GM12801 (cell line): Measurements from ENCODE around the gene GTF2IRD1.

Source experiments
- TF ChIP-seq, protein P1 (sequence below): IDR thresholded peaks from one replicate; pipeline ENCODE4 v1.5.1; 2011; ENCODE audit warnings: control low read depth; ENCODE audit not compliant: insufficient read length; ENCODE audit errors: extremely low read depth

GTF2IRD1 gene

GRCh38 chr7:74455928-74456327, 2.2 kb downstream of the GTF2IRD1 start:
- TF ChIP-seq, protein P1, sequence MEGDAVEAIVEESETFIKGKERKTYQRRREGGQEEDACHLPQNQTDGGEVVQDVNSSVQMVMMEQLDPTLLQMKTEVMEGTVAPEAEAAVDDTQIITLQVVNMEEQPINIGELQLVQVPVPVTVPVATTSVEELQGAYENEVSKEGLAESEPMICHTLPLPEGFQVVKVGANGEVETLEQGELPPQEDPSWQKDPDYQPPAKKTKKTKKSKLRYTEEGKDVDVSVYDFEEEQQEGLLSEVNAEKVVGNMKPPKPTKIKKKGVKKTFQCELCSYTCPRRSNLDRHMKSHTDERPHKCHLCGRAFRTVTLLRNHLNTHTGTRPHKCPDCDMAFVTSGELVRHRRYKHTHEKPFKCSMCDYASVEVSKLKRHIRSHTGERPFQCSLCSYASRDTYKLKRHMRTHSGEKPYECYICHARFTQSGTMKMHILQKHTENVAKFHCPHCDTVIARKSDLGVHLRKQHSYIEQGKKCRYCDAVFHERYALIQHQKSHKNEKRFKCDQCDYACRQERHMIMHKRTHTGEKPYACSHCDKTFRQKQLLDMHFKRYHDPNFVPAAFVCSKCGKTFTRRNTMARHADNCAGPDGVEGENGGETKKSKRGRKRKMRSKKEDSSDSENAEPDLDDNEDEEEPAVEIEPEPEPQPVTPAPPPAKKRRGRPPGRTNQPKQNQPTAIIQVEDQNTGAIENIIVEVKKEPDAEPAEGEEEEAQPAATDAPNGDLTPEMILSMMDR, result no peak

DNA sequence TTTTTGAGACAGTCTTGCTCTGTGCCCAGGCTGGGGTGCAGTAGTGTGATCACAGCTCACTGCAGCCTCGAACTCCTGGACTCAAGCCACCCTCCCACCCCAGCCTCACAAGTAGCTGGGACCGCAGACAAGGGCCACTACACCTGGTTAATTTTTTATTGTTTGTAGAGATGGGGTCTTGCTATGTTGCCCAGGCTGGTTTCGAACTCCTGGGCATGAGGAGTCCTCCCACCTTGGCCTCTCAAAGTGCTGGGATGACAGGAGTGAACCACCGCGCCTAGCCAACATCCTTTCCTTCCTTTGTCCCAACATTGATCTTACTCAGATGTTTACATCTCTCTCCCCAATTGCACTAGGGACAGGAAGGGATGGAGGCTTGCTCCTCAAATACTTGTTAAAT, 3.3 kb downstream of the GTF2IRD1 start:
- TF ChIP-seq, protein P1, result no peak

- TF ChIP-seq, protein P1, result no peak
Observed at GRCh38 chr7:74461970-74462706, 8.4 kb downstream of the GTF2IRD1 start.

DNA sequence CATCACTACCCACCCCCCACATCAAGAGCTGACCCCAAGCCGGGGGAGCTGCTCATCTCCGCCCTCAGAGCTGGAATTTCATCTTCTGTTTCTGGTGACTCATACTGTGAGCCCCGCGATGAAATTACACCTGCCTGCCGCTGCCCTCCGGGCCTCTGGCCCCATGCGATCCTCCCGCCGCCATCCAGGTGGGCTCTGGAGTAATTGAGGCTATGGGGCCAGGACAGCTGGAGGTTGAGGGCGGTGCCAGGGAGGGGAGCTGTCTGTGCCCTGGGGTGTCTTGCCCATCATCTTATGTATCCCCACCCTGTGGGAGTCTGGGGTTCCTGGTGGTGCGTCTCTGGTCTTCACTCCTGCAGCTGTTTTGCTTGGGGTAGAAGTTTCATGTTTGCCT, 9.0 kb downstream of the GTF2IRD1 start:
- TF ChIP-seq, protein P1, result no peak

DNA sequence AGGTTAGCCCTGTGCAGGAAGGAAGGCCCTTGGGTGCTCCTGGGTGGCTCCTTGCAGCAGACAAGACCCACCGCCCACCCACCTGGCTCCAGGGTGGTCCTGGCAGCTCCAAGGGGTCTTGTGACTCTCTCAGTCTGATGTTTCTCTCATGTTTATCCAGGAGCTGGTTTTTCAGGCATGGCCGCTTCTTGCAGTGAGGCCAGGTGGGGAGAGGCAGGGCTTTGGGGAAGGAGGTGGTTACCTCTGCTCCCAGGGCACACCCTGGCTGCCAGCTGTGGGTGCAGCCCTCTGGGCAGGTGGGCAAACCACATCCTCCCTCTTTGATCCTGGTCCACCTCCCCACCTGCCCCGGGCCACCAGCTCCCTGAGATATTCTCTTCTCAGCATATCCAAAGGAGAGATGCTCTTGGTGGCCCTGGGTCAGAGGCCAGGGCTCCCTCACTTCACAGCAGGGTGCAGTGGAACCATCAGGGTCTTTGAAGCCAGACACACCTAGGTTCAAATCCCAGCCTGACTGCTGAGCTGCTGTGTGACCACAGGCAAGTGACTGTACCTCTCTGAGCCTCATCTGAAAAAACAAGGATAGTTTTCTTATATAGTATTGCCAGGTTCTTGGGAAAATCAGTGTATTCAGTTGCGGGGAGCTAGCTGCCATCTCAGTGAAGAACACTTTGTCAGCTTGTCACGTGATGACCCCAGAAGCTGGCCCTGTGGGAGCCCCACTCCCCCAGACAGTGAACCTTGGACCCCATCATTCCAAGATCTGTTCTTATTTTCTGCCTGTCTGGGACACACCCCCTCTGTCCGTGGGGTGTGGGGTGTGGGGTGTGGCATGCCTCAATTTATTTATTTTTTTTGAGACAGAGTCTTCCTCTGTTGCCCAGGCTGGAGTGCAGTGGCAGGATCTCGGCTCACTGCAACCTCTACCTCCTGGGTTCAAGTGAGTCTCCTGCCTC, 11.5 kb downstream of the GTF2IRD1 start:
- TF ChIP-seq, protein P1, result no peak

DNA sequence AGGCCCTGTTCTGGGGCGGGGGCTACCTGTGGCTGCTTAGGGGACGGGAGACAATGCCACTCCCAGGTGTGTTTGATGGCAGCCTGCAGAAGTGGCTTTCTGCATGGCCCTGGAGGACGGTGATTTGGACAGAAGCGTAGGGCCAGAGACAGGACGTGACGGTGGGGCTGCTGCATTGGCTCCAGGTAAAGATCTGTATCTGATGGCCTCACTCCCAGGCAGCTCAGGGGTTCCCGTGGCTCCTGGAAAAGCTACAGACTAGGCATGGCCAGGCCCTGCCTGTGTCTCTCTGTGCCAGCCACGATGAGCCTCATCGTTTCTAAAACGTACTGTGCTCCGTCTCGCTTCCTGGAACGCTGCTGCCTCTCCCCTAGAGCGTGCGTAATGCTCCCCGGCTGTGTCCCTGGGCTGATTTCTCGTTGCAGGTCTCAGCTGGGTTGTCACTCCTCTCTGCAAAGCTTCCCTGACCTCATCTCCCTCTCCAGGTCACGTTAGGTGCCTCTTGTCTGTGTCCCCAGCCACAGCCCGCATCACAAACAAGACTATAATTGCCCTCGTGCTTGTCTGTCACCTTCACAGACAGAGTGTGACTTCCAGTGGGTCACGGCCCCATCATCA, 12.6 kb downstream of the GTF2IRD1 start:
- TF ChIP-seq, protein P1, result no peak

DNA sequence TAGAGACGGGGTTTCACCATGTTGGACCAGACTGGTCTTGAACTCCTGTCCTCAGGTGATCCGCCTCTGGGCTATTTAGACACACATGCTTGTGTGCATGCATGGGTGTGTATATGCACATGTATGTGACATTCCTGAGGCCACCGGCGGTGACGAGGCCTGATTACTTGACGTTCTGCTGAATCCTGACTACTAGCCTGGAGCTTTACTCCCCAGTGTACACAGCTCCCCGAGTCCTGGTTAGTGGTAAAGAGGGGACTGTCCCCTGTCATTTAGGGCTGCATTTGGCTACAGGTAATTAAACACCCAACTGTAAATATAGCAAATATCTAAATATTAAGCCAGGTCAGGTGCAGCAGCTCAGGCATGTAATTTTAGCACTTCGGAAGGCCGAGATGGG, 14.2 kb downstream of the GTF2IRD1 start:
- TF ChIP-seq, protein P1, result no peak
